GM12878 (cell line): Measurements from ENCODE around the gene DDX51.

Experiments
- CHD4 ChIP-seq: fragments of 200-600 bp; sonication (generic); IDR thresholded peaks from 2 replicates; pipeline ENCODE4 v1.6.1; 2016; ENCODE audit warnings: mild to moderate bottlenecking
- EP300 ChIP-seq, 2 experiments: fragments of 150-350 bp in 1 of 2; IDR thresholded peaks; 2 replicates each; pipeline ENCODE4 v1.6.1; 2011 to 2012; ENCODE audit warnings: low read depth in 2 of 2, low read length in 2 of 2, borderline replicate concordance in 1 of 2, improper control_type of control experiment in 1 of 2, inconsistent platforms in 1 of 2; ENCODE audit not compliant: control insufficient read depth in 1 of 2
- EZH2 ChIP-seq: IDR thresholded peaks from 2 replicates; pipeline ENCODE4 v1.6.1; 2012; ENCODE audit warnings: low read depth, mild to moderate bottlenecking, control low read depth, inconsistent platforms, low read length, borderline replicate concordance; ENCODE audit not compliant: control insufficient read depth
- FOXM1 ChIP-seq: IDR thresholded peaks from 2 replicates; pipeline ENCODE4 v1.6.1; 2012; ENCODE audit warnings: low read depth, mild to moderate bottlenecking, inconsistent platforms, low read length, moderate library complexity
- NFIC ChIP-seq: IDR thresholded peaks from 2 replicates; pipeline ENCODE4 v1.6.1; 2012; ENCODE audit warnings: low read depth, mild to moderate bottlenecking, inconsistent platforms, low read length, moderate library complexity
- NFXL1 ChIP-seq: fragments of 450-650 bp; IDR thresholded peaks from 2 replicates; pipeline ENCODE4 v1.6.1; 2017; ENCODE audit warnings: antibody characterized with exemption, mild to moderate bottlenecking, borderline replicate concordance
- NKRF ChIP-seq: fragments of 450-650 bp; conservative IDR thresholded peaks from 2 replicates; pipeline ENCODE4 v1.6.1; 2017; ENCODE audit warnings: mild to moderate bottlenecking, moderate library complexity
- POLR2A ChIP-seq: IDR thresholded peaks from 2 replicates; pipeline ENCODE4 v1.6.1; 2011; ENCODE audit warnings: low read depth, mild to moderate bottlenecking, low read length
- REST ChIP-seq: IDR thresholded peaks from 2 replicates; pipeline ENCODE4 v1.6.1; 2012; ENCODE audit warnings: mild to moderate bottlenecking, low read depth, low read length
- SP1 ChIP-seq: IDR thresholded peaks from one replicate; pipeline ENCODE4 v1.6.1; 2011; ENCODE audit warnings: low read depth, low read length
- SREBF2 ChIP-seq: IDR thresholded peaks from 2 replicates; pipeline ENCODE4 v1.6.1; 2012; ENCODE audit warnings: mild to moderate bottlenecking, low read length
- TAF1 ChIP-seq: IDR thresholded peaks from 2 replicates; pipeline ENCODE4 v1.6.1; 2011; ENCODE audit warnings: mild to moderate bottlenecking, low read depth, low read length, borderline replicate concordance
- TF ChIP-seq, protein P1 (sequence below), 3 experiments: IDR thresholded peaks in 2 of 3; conservative IDR thresholded peaks in 1 of 3; 2 replicates each; pipeline ENCODE4 v1.5.1; 2011; ENCODE audit warnings: low read depth in 3 of 3, low read length in 3 of 3, mild to moderate bottlenecking in 3 of 3, control low read depth in 2 of 3, moderate library complexity in 2 of 3, inconsistent platforms in 1 of 3, mixed read lengths in 1 of 3; ENCODE audit not compliant: control insufficient read depth in 2 of 3, insufficient read depth in 1 of 3; ENCODE audit errors: extremely low read depth in 1 of 3

DNA sequence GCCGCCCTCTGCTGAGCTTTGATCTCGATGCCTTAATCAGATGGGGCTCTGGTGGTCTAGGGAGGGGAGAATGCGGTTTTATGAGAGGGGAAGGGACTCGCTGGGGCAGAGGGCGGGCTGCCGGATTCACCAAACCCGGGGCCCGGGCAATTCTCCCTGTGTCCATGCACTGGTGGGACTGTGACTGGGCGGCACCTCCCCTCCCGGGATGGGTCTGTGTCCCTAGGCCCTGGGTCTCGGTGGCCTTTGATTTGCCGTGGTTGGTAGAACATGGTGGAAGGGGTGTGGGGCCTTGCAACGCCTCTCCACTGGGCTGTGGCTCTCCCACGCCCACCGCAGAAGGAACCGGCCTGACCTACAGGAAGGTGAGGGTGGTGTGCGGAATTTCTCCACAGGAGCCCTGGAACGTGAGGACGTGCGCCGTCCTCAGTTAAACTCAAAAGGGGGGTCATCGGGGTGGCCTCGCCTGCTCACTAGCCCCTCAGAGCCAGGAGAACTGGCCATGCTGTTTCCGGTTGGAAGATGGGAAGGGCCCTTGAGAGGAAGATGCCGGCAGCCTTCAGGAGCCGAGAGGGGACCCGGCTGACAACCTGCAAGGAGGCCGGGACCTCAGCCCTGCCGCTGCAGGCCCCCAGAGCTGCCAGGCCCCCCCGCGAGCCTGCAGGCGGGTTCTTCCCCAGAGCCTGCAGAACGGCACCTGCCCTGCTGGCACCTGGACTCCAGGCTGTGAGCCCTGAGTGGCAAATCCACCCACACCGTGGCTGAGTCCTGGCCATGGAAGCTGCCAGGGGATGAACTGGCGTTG lies 43.7 kb upstream of the DDX51 start:
- TF ChIP-seq, protein P1, sequence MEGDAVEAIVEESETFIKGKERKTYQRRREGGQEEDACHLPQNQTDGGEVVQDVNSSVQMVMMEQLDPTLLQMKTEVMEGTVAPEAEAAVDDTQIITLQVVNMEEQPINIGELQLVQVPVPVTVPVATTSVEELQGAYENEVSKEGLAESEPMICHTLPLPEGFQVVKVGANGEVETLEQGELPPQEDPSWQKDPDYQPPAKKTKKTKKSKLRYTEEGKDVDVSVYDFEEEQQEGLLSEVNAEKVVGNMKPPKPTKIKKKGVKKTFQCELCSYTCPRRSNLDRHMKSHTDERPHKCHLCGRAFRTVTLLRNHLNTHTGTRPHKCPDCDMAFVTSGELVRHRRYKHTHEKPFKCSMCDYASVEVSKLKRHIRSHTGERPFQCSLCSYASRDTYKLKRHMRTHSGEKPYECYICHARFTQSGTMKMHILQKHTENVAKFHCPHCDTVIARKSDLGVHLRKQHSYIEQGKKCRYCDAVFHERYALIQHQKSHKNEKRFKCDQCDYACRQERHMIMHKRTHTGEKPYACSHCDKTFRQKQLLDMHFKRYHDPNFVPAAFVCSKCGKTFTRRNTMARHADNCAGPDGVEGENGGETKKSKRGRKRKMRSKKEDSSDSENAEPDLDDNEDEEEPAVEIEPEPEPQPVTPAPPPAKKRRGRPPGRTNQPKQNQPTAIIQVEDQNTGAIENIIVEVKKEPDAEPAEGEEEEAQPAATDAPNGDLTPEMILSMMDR (IDR thresholded peaks at IDR 0.05 in 2 of 3, conservative IDR thresholded peaks at IDR 0.05 in 1 of 3; ENCODE audit: control insufficient read depth in 2 of 3, extremely low read depth in 1 of 3, insufficient read depth in 1 of 3, low read depth in 3 of 3, low read length in 3 of 3), result no peak
- TF ChIP-seq NFXL1, result no peak
- no peak for TF ChIP-seq TAF1
- TF ChIP-seq SP1, result no peak
- no peak for TF ChIP-seq NFIC
- no peak for TF ChIP-seq SREBF2
- TF ChIP-seq CHD4, result no peak
- TF ChIP-seq EZH2, result no peak
- TF ChIP-seq NKRF, result no peak
- no peak for TF ChIP-seq FOXM1
- TF ChIP-seq POLR2A, result no peak
- TF ChIP-seq REST, result no peak
- TF ChIP-seq EP300 (IDR thresholded peaks at IDR 0.05; ENCODE audit: borderline replicate concordance in 1 of 2, control insufficient read depth in 1 of 2, low read depth in 2 of 2, low read length in 2 of 2), result no peak
